Left colon (tissue), 2 donors: ENCODE data around the gene CES2. TPM values are rescaled to one million over a fixed set of nuclear protein-coding genes. Genes with fewer than 3 reads are reported as not detected.
"Not testable (repeated sequence)": the region's sequence is repeated elsewhere in the genome, so short reads cannot be mapped to it uniquely, and the experiment has no call there.

ENCODE experiments used
- ATAC-seq: fragments of 200-7000 bp; cut with Tn5 transposase; one replicate; pipeline ENCODE4 v1.9.1; 2020; ENCODE audit warnings: mild to moderate bottlenecking, moderate library complexity
- DNase-seq, 2 donors: peaks; one replicate each; pipeline ENCODE4 v3.0.0-alpha.2; 2020
- intact Hi-C, 2 donors: fragments of 100-400 bp; cut with DNase I in 1 of 2; cut with micrococcal nuclease in 1 of 2; formaldehyde crosslinking; loops; one replicate each; pipeline versions ENCODE4 v1.11.2 to v1.14.0; 2022; cut with DNase I, micrococcal nuclease
- total RNA-seq, 2 donors: library from RNA; stranded (reverse); fragmentation: NEBNext Ultra II Directional; extraction: Animal tissue kit (Norgen Biotek cat#: 25700); gene quantifications; one replicate each; pipeline ENCODE4 v1.2.1, GENCODE V29; 2021
- donor health status: DM: no; HTN: no; CAD: no.
- donor health status: DM: yes; HTN: yes; CAD: no.

CES2 gene
- total RNA-seq, 2 donors from 2014 or later: 566 to 624 TPM

- ATAC-seq: no peak
- intact Hi-C loops: no loop called here
- no peak for DNase-seq
Observed at GRCh38 chr16:66988197-66988788, 53.0 kb downstream of the CES2 start, which contains the start of gene CES4A. CES4A (plus strand) TSS chr16:66988589; CDS start chr16:66988773, 184 bp downstream.

- intact Hi-C loops: no loop called here
- ATAC-seq (no peak), DNase-seq (no peak)
Observed at GRCh38 chr16:66991545-66992077, 56.3 kb downstream of the CES2 start.

- intact Hi-C loops, ATAC-seq, DNase-seq: not testable (repeated sequence)
Observed at GRCh38 chr16:66993558-66993957, 58.2 kb downstream of the CES2 start.

Other genes with a start within 250 kb of the CES2 start
- gene CMTM4, start 238.8 kb upstream of the CES2 start, total RNA-seq: 100 to 1,000 TPM; 168 to 172 TPM
- gene DYNC1LI2, start 183.9 kb upstream of the CES2 start, total RNA-seq: 100 to 1,000 TPM; 165 to 171 TPM
- gene TERB1, start 133.9 kb upstream of the CES2 start, total RNA-seq: under 1 TPM in 1 of 2 donors, not detected in 1; 0.11 TPM
- 10 to 100 TPM; 45.7 to 53.2 TPM for gene NAE1, start 104.5 kb upstream of the CES2 start, total RNA-seq
- gene CA7, start 91.1 kb upstream of the CES2 start, total RNA-seq: 100 to 1,000 TPM; 157 to 205 TPM
- gene PDP2, start 55.0 kb upstream of the CES2 start, total RNA-seq: 10 to 100 TPM; 16.7 to 28.6 TPM
- 1 to 10 TPM in 1 of 2 donors, under 1 TPM in 1; 0.75 to 2.2 TPM for gene CDH16, start 16.6 kb upstream of the CES2 start, total RNA-seq
- gene RRAD, start 10.0 kb upstream of the CES2 start, total RNA-seq: 1 to 10 TPM; 3.9 to 4.4 TPM
- gene CIAO2B, start 1.1 kb upstream of the CES2 start, total RNA-seq: 100 to 1,000 TPM in 1 of 2 donors, 10 to 100 TPM in 1; 82.7 to 109 TPM
- 100 to 1,000 TPM; 201 to 203 TPM for gene CES3, start 25.8 kb downstream of the CES2 start, total RNA-seq
- 10 to 100 TPM in 1 of 2 donors, 1 to 10 TPM in 1; 6.6 to 12.1 TPM for gene CES4A, start 53.1 kb downstream of the CES2 start, total RNA-seq
- 10 to 100 TPM; 25.8 to 27.0 TPM for gene CBFB, start 93.6 kb downstream of the CES2 start, total RNA-seq
- gene PHAF1, start 174.4 kb downstream of the CES2 start, total RNA-seq: 10 to 100 TPM; 11.3 to 13.9 TPM
- gene B3GNT9, start 215.5 kb downstream of the CES2 start, total RNA-seq: 1 to 10 TPM; 2.9 to 4.3 TPM
- 10 to 100 TPM; 25.5 to 27.4 TPM for gene TRADD, start 224.4 kb downstream of the CES2 start, total RNA-seq
- gene FBXL8, start 224.4 kb downstream of the CES2 start, total RNA-seq: 10 to 100 TPM; 20.2 to 23.0 TPM
- 10 to 100 TPM; 36.5 to 39.2 TPM for gene HSF4, start 229.2 kb downstream of the CES2 start, total RNA-seq
- gene NOL3, start 235.0 kb downstream of the CES2 start, total RNA-seq: 10 to 100 TPM; 23.1 to 30.2 TPM
- gene MATCAP1, start 248.4 kb downstream of the CES2 start, total RNA-seq: 10 to 100 TPM; 21.9 to 30.8 TPM